Iris pigment epithelial cell (primary cell): Measurements from ENCODE around the gene FOXD2.
"Not testable (repeated sequence)": the region's sequence is repeated elsewhere in the genome, so short reads cannot be mapped to it uniquely, and the experiment has no call there.

Source experiments
- DNase-seq: peaks from one replicate; pipeline ENCODE4 v3.0.0-alpha.2; 2011; ENCODE audit warnings: low read depth

FOXD2 gene

GRCh38 chr1:47440599-47441081 lies 2.8 kb downstream of the FOXD2 start:
- DNase-seq = no peak

- no peak for DNase-seq
These were observed 3.7 kb downstream of the FOXD2 start for GRCh38 chr1:47441450-47442106.

- DNase-seq = no peak
These were observed 4.4 kb downstream of the FOXD2 start for GRCh38 chr1:47442202-47442601.

- DNase-seq = no peak
These were observed 5.1 kb downstream of the FOXD2 start for GRCh38 chr1:47442842-47443529.

- no peak for DNase-seq
These were observed 5.9 kb downstream of the FOXD2 start for GRCh38 chr1:47443530-47444296.

GRCh38 chr1:47444297-47444561 lies 6.4 kb downstream of the FOXD2 start:
- DNase-seq = no peak

GRCh38 chr1:47444562-47445465 lies 7.0 kb downstream of the FOXD2 start:
- DNase-seq = peak; percentile 48

- DNase-seq = no peak
These were observed 8.1 kb downstream of the FOXD2 start for GRCh38 chr1:47445823-47446550.

GRCh38 chr1:47448462-47449222 lies 10.8 kb downstream of the FOXD2 start:
- no peak for DNase-seq

GRCh38 chr1:47449822-47450552 lies 12.1 kb downstream of the FOXD2 start:
- DNase-seq = no peak

- DNase-seq = no peak
These were observed 12.8 kb downstream of the FOXD2 start for GRCh38 chr1:47450606-47451005.

- no peak for DNase-seq
These were observed 14.6 kb downstream of the FOXD2 start for GRCh38 chr1:47452426-47452825.

GRCh38 chr1:47453910-47454309 lies 16.1 kb downstream of the FOXD2 start:
- DNase-seq = not testable (repeated sequence)

- no peak for DNase-seq
These were observed 18.4 kb downstream of the FOXD2 start for GRCh38 chr1:47456250-47456649.

- not testable (repeated sequence) for DNase-seq
These were observed 19.7 kb downstream of the FOXD2 start for GRCh38 chr1:47457547-47457946.

GRCh38 chr1:47459253-47459788 lies 21.5 kb downstream of the FOXD2 start:
- no peak for DNase-seq

GRCh38 chr1:47460040-47460439 lies 22.2 kb downstream of the FOXD2 start:
- DNase-seq = no peak

GRCh38 chr1:47460456-47460855 lies 22.6 kb downstream of the FOXD2 start:
- no peak for DNase-seq

GRCh38 chr1:47465605-47466004 lies 27.8 kb downstream of the FOXD2 start:
- DNase-seq = no peak
